Osteocyte (in vitro differentiated cells): ENCODE results near the gene PEPD. TPM values are rescaled to one million over a fixed set of nuclear protein-coding genes. Genes with fewer than 3 reads are reported as not detected.

Source experiments
- DNase-seq: peaks from one replicate; pipeline ENCODE4 v3.0.0; 2021; ENCODE audit warnings: mixed read lengths; ENCODE audit not compliant: unreplicated experiment; ENCODE audit errors: extremely low spot score
- H3K27ac Mint-ChIP-seq: one replicate; pipeline ENCODE4 v1.8.0; 2021; ENCODE audit warnings: mild to moderate bottlenecking, mixed read lengths; ENCODE audit not compliant: unreplicated experiment
- H3K27me3 Mint-ChIP-seq: one replicate; pipeline ENCODE4 v1.8.0; 2021; ENCODE audit warnings: mixed read lengths; ENCODE audit not compliant: unreplicated experiment
- H3K36me3 Mint-ChIP-seq: one replicate; pipeline ENCODE4 v1.8.0; 2021; ENCODE audit warnings: mixed read lengths; ENCODE audit not compliant: unreplicated experiment
- H3K4me1 Mint-ChIP-seq: one replicate; pipeline ENCODE4 v1.8.0; 2021; ENCODE audit warnings: mixed read lengths; ENCODE audit not compliant: unreplicated experiment
- H3K4me3 Mint-ChIP-seq: one replicate; pipeline ENCODE4 v1.8.0; 2021; ENCODE audit warnings: mild to moderate bottlenecking, moderate library complexity, mixed read lengths; ENCODE audit not compliant: unreplicated experiment
- H3K9me3 Mint-ChIP-seq: one replicate; pipeline ENCODE4 v1.8.0; 2021; ENCODE audit warnings: mixed read lengths; ENCODE audit not compliant: unreplicated experiment
- CTCF ChIP-seq: fragments of 200-600 bp; sonication (generic); IDR thresholded peaks from 2 replicates; pipeline ENCODE4 v1.5.0; 2021; ENCODE audit warnings: antibody characterized with exemption, mild to moderate bottlenecking, moderate library complexity
- total RNA-seq: library from RNA; stranded (reverse); gene quantifications from 2 replicates; pipeline ENCODE4 v1.2.1, GENCODE V29; 2021

Gene PEPD
- total RNA-seq, 1 donor from 2014 or later: 106 TPM

GRCh38 chr19:33443638-33444561 is 77.7 kb downstream of the PEPD start:
- H3K27ac Mint-ChIP-seq: no peak overlapping the region

GRCh38 chr19:33442706-33443105 is 78.9 kb downstream of the PEPD start:
- H3K4me3 Mint-ChIP-seq: no peak overlapping the region
- DNase-seq: no peak
- no peak for TF ChIP-seq CTCF
- no peaks in the 10 kb centered on the region for H3K27me3 Mint-ChIP-seq
- peaks cover 6% of the 10 kb centered on the region for H3K4me1 Mint-ChIP-seq
- peaks cover 1% of the 10 kb centered on the region for H3K36me3 Mint-ChIP-seq
- no peaks in the 10 kb centered on the region for H3K9me3 Mint-ChIP-seq
- H3K27ac Mint-ChIP-seq: no peak overlapping the region

More at GRCh38 chr19:33443638-33444561, 77.7 kb downstream of the PEPD start:
- Mint-ChIP-seq H3K27me3 (no peaks in the 10 kb centered on the region), H3K36me3 (peaks cover 1% of the 10 kb centered on the region), H3K9me3 (no peaks in the 10 kb centered on the region), H3K4me1 (no peaks in the 10 kb centered on the region), H3K4me3 (no peak overlapping the region)
- no peak for TF ChIP-seq CTCF
- no peak for DNase-seq

- H3K9me3 Mint-ChIP-seq: no peaks in the 10 kb centered on the region
- H3K4me3 Mint-ChIP-seq: no peak overlapping the region
- no peak for TF ChIP-seq CTCF
- H3K4me1 Mint-ChIP-seq: peaks cover 10% of the 10 kb centered on the region
- H3K36me3 Mint-ChIP-seq: peaks cover 1% of the 10 kb centered on the region
- no peak for DNase-seq
- H3K27me3 Mint-ChIP-seq: no peaks in the 10 kb centered on the region
- H3K27ac Mint-ChIP-seq: no peak overlapping the region
Measured at GRCh38 chr19:33441828-33442227, 79.8 kb downstream of the PEPD start.

- Mint-ChIP-seq H3K36me3 (peaks cover 1% of the 10 kb centered on the region), H3K27me3 (no peaks in the 10 kb centered on the region), H3K4me3 (no peak overlapping the region), H3K9me3 (no peaks in the 10 kb centered on the region), H3K4me1 (peaks cover 10% of the 10 kb centered on the region), H3K27ac (no peak overlapping the region)
- no peak for TF ChIP-seq CTCF
- no peak for DNase-seq
Measured at GRCh38 chr19:33441277-33441699, 80.3 kb downstream of the PEPD start.

GRCh38 chr19:33440682-33441081 is 80.9 kb downstream of the PEPD start:
- Mint-ChIP-seq H3K4me1 (peaks cover 10% of the 10 kb centered on the region), H3K4me3 (no peak overlapping the region), H3K36me3 (peaks cover 1% of the 10 kb centered on the region), H3K27me3 (no peaks in the 10 kb centered on the region), H3K27ac (no peak overlapping the region), H3K9me3 (no peaks in the 10 kb centered on the region)
- TF ChIP-seq CTCF: no peak
- DNase-seq: no peak
